Activated gamma-delta T cell (primary cell): ENCODE measurements around the gene GLB1L3.
"Not testable (repeated sequence)": the region's sequence is repeated elsewhere in the genome, so short reads cannot be mapped to it uniquely, and the experiment has no call there.

Experiments
- DNase-seq: peaks from one replicate; lab custom pipeline; 2025; lab: John Stamatoyannopoulos, UW

Gene GLB1L3

GRCh38 chr11:134344497-134345236 is 68.5 kb downstream of the GLB1L3 start:
- not testable (repeated sequence) for DNase-seq

GRCh38 chr11:134345237-134345550 is 69.0 kb downstream of the GLB1L3 start:
- no peak for DNase-seq

GRCh38 chr11:134346101-134346975 is 70.2 kb downstream of the GLB1L3 start:
- no peak for DNase-seq

GRCh38 chr11:134346976-134347350 is 70.8 kb downstream of the GLB1L3 start:
- DNase-seq = no peak

- no peak for DNase-seq
Observed at GRCh38 chr11:134347441-134347840, 71.3 kb downstream of the GLB1L3 start.

GRCh38 chr11:134349109-134349801 is 73.1 kb downstream of the GLB1L3 start:
- DNase-seq = no peak

GRCh38 chr11:134349802-134350355 is 73.7 kb downstream of the GLB1L3 start:
- DNase-seq = no peak

GRCh38 chr11:134350381-134350780 is 74.2 kb downstream of the GLB1L3 start:
- no peak for DNase-seq

- DNase-seq = no peak
Observed at GRCh38 chr11:134352111-134352510, 75.9 kb downstream of the GLB1L3 start.

- DNase-seq = no peak
Observed at GRCh38 chr11:134355136-134355535, 79.0 kb downstream of the GLB1L3 start.

- DNase-seq = no peak
Observed at GRCh38 chr11:134355656-134356055, 79.5 kb downstream of the GLB1L3 start.

GRCh38 chr11:134356656-134357544 is 80.7 kb downstream of the GLB1L3 start:
- DNase-seq = no peak

- DNase-seq = no peak
Observed at GRCh38 chr11:134357545-134357839, 81.3 kb downstream of the GLB1L3 start.

- DNase-seq = no peak
Observed at GRCh38 chr11:134358165-134358855, 82.1 kb downstream of the GLB1L3 start.

GRCh38 chr11:134358856-134359490 is 82.8 kb downstream of the GLB1L3 start:
- no peak for DNase-seq

- DNase-seq = no peak
Observed at GRCh38 chr11:134359646-134360045, 83.5 kb downstream of the GLB1L3 start.

GRCh38 chr11:134360050-134360835 is 84.1 kb downstream of the GLB1L3 start:
- peak; percentile 58 for DNase-seq

- DNase-seq = no peak
Observed at GRCh38 chr11:134361661-134362060, 85.5 kb downstream of the GLB1L3 start.

- no peak for DNase-seq
Observed at GRCh38 chr11:134362192-134362901, 86.2 kb downstream of the GLB1L3 start.
